NCI-H1048 (cell line): ENCODE measurements around the gene PRR5L.

ENCODE experiments used
- DNase-seq: peaks from one replicate; lab custom pipeline; 2025; lab: John Stamatoyannopoulos, UW

Gene PRR5L

GRCh38 chr11:36326524-36327419, 30.7 kb downstream of the PRR5L start:
- DNase-seq: no peak

GRCh38 chr11:36328966-36329673, 33.0 kb downstream of the PRR5L start:
- no peak for DNase-seq

GRCh38 chr11:36330411-36330810, 34.3 kb downstream of the PRR5L start:
- no peak for DNase-seq

- no peak for DNase-seq
Observed at GRCh38 chr11:36333468-36333867, 37.4 kb downstream of the PRR5L start.

- no peak for DNase-seq
Observed at GRCh38 chr11:36333897-36334296, 37.8 kb downstream of the PRR5L start.

- DNase-seq: no peak
Observed at GRCh38 chr11:36339888-36340287, 43.8 kb downstream of the PRR5L start.

- no peak for DNase-seq
Observed at GRCh38 chr11:36340897-36341296, 44.8 kb downstream of the PRR5L start.

- DNase-seq: no peak
Observed at GRCh38 chr11:36341915-36342314, 45.8 kb downstream of the PRR5L start.

GRCh38 chr11:36342327-36342726, 46.2 kb downstream of the PRR5L start:
- DNase-seq: no peak

- DNase-seq: no peak
Observed at GRCh38 chr11:36343436-36343835, 47.3 kb downstream of the PRR5L start.

GRCh38 chr11:36345084-36345511, 49.0 kb downstream of the PRR5L start:
- no peak for DNase-seq

- DNase-seq: no peak
Observed at GRCh38 chr11:36345535-36346141, 49.5 kb downstream of the PRR5L start.

- no peak for DNase-seq
Observed at GRCh38 chr11:36346562-36347383, 50.7 kb downstream of the PRR5L start.

GRCh38 chr11:36347384-36347906, 51.4 kb downstream of the PRR5L start:
- DNase-seq: no peak

GRCh38 chr11:36349351-36350136, 53.5 kb downstream of the PRR5L start:
- DNase-seq: no peak

GRCh38 chr11:36350137-36350513, 54.0 kb downstream of the PRR5L start:
- no peak for DNase-seq

- DNase-seq: no peak
Observed at GRCh38 chr11:36352922-36353321, 56.8 kb downstream of the PRR5L start.

- no peak for DNase-seq
Observed at GRCh38 chr11:36354221-36355003, 58.3 kb downstream of the PRR5L start.

- DNase-seq: no peak
Observed at GRCh38 chr11:36356201-36356600, 60.1 kb downstream of the PRR5L start.

- DNase-seq: no peak
Observed at GRCh38 chr11:36357831-36358230, 61.7 kb downstream of the PRR5L start.
